ENCODE measurements around the gene FSIP2.

FSIP2 gene

GRCh38 chr2:185825557-185825956 is 87.0 kb downstream of the FSIP2 start:
- no peak for DNase-seq (ENCODE audit: low read depth)
- H3K4me3 ChIP-seq (ENCODE audit: low read depth, low read length), result no peak overlapping the region
- in situ Hi-C loops (cut with HindIII; ENCODE audit: low sequenced_read_pairs), result no loop called here
- TF ChIP-seq CTCF (IDR thresholded peaks at IDR 0.05; ENCODE audit: low read depth, low read length, missing control alignments), result no peak

- in situ Hi-C loops (cut with HindIII; ENCODE audit: low sequenced_read_pairs), result no loop called here
These were observed 89.7 kb downstream of the FSIP2 start for GRCh38 chr2:185828326-185828725.

GRCh38 chr2:185833864-185834263 is 95.3 kb downstream of the FSIP2 start:
- TF ChIP-seq CTCF (IDR thresholded peaks at IDR 0.05; ENCODE audit: low read depth, low read length, missing control alignments), result no peak
- DNase-seq (ENCODE audit: low read depth), result no peak
- no peak overlapping the region for H3K4me3 ChIP-seq (ENCODE audit: low read depth, low read length)
- in situ Hi-C loops (cut with HindIII; ENCODE audit: low sequenced_read_pairs), result no loop called here

More at GRCh38 chr2:185828326-185828725, 89.7 kb downstream of the FSIP2 start:
- H3K4me3 ChIP-seq (ENCODE audit: low read depth, low read length), result no peak overlapping the region
- no peak for DNase-seq (ENCODE audit: low read depth)
- no peak for TF ChIP-seq CTCF (IDR thresholded peaks at IDR 0.05; ENCODE audit: low read depth, low read length, missing control alignments)

- DNase-seq (ENCODE audit: low read depth), result no peak
- in situ Hi-C loops (cut with HindIII; ENCODE audit: low sequenced_read_pairs), result no loop called here
- TF ChIP-seq CTCF (IDR thresholded peaks at IDR 0.05; ENCODE audit: low read depth, low read length, missing control alignments), result no peak
- H3K4me3 ChIP-seq (ENCODE audit: low read depth, low read length), result no peak overlapping the region
These were observed 97.4 kb downstream of the FSIP2 start for GRCh38 chr2:185835974-185836373.

- no peak for TF ChIP-seq CTCF (IDR thresholded peaks at IDR 0.05; ENCODE audit: low read depth, low read length, missing control alignments)
- DNase-seq (ENCODE audit: low read depth), result no peak
- H3K4me3 ChIP-seq (ENCODE audit: low read depth, low read length), result no peak overlapping the region
- in situ Hi-C loops (cut with HindIII; ENCODE audit: low sequenced_read_pairs), result no loop called here
These were observed 116.3 kb downstream of the FSIP2 start for GRCh38 chr2:185854885-185855284.

GRCh38 chr2:185857691-185858090 is 119.1 kb downstream of the FSIP2 start:
- no peak for TF ChIP-seq CTCF (IDR thresholded peaks at IDR 0.05; ENCODE audit: low read depth, low read length, missing control alignments)
- H3K4me3 ChIP-seq (ENCODE audit: low read depth, low read length), result no peak overlapping the region
- in situ Hi-C loops (cut with HindIII; ENCODE audit: low sequenced_read_pairs), result no loop called here
- DNase-seq (ENCODE audit: low read depth), result no peak

- H3K4me3 ChIP-seq (ENCODE audit: low read depth, low read length), result no peak overlapping the region
- no peak for TF ChIP-seq CTCF (IDR thresholded peaks at IDR 0.05; ENCODE audit: low read depth, low read length, missing control alignments)
- no peak for DNase-seq (ENCODE audit: low read depth)
- in situ Hi-C loops (cut with HindIII; ENCODE audit: low sequenced_read_pairs), result no loop called here
These were observed 120.9 kb downstream of the FSIP2 start for GRCh38 chr2:185859506-185859905.
